ENCODE data around the gene DAGLB.
"Not testable (repeated sequence)": the region's sequence is repeated elsewhere in the genome, so short reads cannot be mapped to it uniquely, and the experiment has no call there.

Gene DAGLB

GRCh38 chr7:6447581-6448199, at the start of gene DAGLB:
Gene DAGLB (minus strand): TSS chr7:6447954. CDS start chr7:6447842, 112 bp downstream.
- DNase-seq: peak; percentile 96

GRCh38 chr7:6497637-6497905, 49.8 kb upstream of the DAGLB start:
- no peak for DNase-seq

- DNase-seq: no peak
These were observed 49.3 kb upstream of the DAGLB start for GRCh38 chr7:6496842-6497636.

- no peak for DNase-seq
These were observed 48.0 kb upstream of the DAGLB start for GRCh38 chr7:6495597-6496262.

GRCh38 chr7:6494365-6494764, 46.6 kb upstream of the DAGLB start:
- no peak for DNase-seq

GRCh38 chr7:6491194-6491593, 43.4 kb upstream of the DAGLB start:
- no peak for DNase-seq

GRCh38 chr7:6489612-6490011, 41.9 kb upstream of the DAGLB start:
- no peak for DNase-seq

- no peak for DNase-seq
These were observed 39.4 kb upstream of the DAGLB start for GRCh38 chr7:6487184-6487545.

GRCh38 chr7:6486438-6487183, 38.9 kb upstream of the DAGLB start:
- DNase-seq: no peak

GRCh38 chr7:6482743-6483119, 35.0 kb upstream of the DAGLB start:
- DNase-seq: no peak

- DNase-seq: no peak
These were observed 34.6 kb upstream of the DAGLB start for GRCh38 chr7:6482307-6482706.

GRCh38 chr7:6481445-6481844, 33.7 kb upstream of the DAGLB start:
- DNase-seq: no peak

GRCh38 chr7:6480323-6480660, 32.5 kb upstream of the DAGLB start:
- no peak for DNase-seq

GRCh38 chr7:6479067-6479466, 31.3 kb upstream of the DAGLB start:
- DNase-seq: no peak

GRCh38 chr7:6478186-6478585, 30.4 kb upstream of the DAGLB start:
- no peak for DNase-seq

GRCh38 chr7:6477318-6477660, 29.5 kb upstream of the DAGLB start:
- no peak for DNase-seq

- DNase-seq: no peak
These were observed 29.0 kb upstream of the DAGLB start for GRCh38 chr7:6476596-6477317.

- no peak for DNase-seq
These were observed 27.9 kb upstream of the DAGLB start for GRCh38 chr7:6475433-6476186.

- DNase-seq: no peak
These were observed 18.1 kb upstream of the DAGLB start for GRCh38 chr7:6465862-6466261.

- not testable (repeated sequence) for DNase-seq
These were observed 15.9 kb upstream of the DAGLB start for GRCh38 chr7:6463609-6464008.

GRCh38 chr7:6461946-6462550, 14.3 kb upstream of the DAGLB start:
- DNase-seq: no peak

GRCh38 chr7:6460990-6461584, 13.3 kb upstream of the DAGLB start:
- DNase-seq: no peak
